ENCODE results near the gene COMT. TPM values are rescaled to one million over a fixed set of nuclear protein-coding genes. Genes with fewer than 3 reads are reported as not detected.

COMT gene
- total and polyA plus RNA-seq, 9 of the 15 experiments (the other 6 are each of a cell fraction or from before 2014, with no cell fraction given): 12.5 to 351 (median 155) TPM

- no peak for TF ChIP-seq ATF2 (CRISPR knock-in tag; IDR thresholded peaks at IDR 0.05)
Observed at GRCh38 chr22:19984851-19985811, 43.6 kb downstream of the COMT start (continued).

- Histone ChIP-seq H3K4me1 (replicated peaks in 1 of 2; ENCODE audit: control insufficient read depth in 2 of 2, insufficient read depth in 2 of 2, low read length in 2 of 2) (peaks cover 39 to 91% of the 10 kb centered on the region in 2 experiments), H3K27me3 (ENCODE audit: control insufficient read depth in 2 of 2, insufficient read depth in 2 of 2, low read length in 2 of 2) (no peaks in the 10 kb centered on the region), H3K27ac (ENCODE audit: extremely low read depth, low read depth, low read length) (no peak overlapping the region), H3K4me2 (ENCODE audit: insufficient read depth, low read length) (0 out of 2 replicates have a peak overlapping the region, but pooled peaks have one; percentile 78), H3K9me3 (replicated peaks; ENCODE audit: control insufficient read depth, insufficient read depth, low read depth, low read length) (no peaks in the 10 kb centered on the region), H3K79me2 (ENCODE audit: control insufficient read depth, insufficient read depth, low read length) (no peaks in the 10 kb centered on the region), H3K4me3 (no peak overlapping the region), H2AFZ (ENCODE audit: low read depth, low read length) (no peak overlapping the region), H3K36me3 (ENCODE audit: control insufficient read depth, insufficient read depth, low read length) (peaks cover 9% of the 10 kb centered on the region; the same call in 1 of the 3 replicates), H3K9ac (ENCODE audit: insufficient read depth in 1 of 2, low read depth in 2 of 2, low read length in 2 of 2) (peak overlapping the region in 1 of 2 experiments; percentile 91; a peak in 2 of 4 replicates), H4K20me1 (replicated peaks; ENCODE audit: control insufficient read depth, insufficient read depth, low read length) (peaks cover 66% of the 10 kb centered on the region), H3K9me1 (ENCODE audit: control insufficient read depth, insufficient read depth, low read length) (peaks cover 23% of the 10 kb centered on the region)
- intact Hi-C loops (cut with micrococcal nuclease) (loop anchor here (5.0 kb wide), 1 partner anchor 36 kb away; the partner anchor contains the start of gene TANGO2), in situ Hi-C loops (cut with MboI) (no loop called here)
- WGBS (ENCODE audit: insufficient coverage, low coverage, missing lambda C conversion rate): 51% methylated on average over 2 of the region's 2 CpGs
- ATAC-seq (no peak), FAIRE-seq (no peak), DNase-seq (ENCODE audit: extremely low read depth in 1 of 4, low spot score in 3 of 4) (no peak)
- CTCF ChIA-PET (ENCODE audit: low intra/inter-chr PET ratio): no interaction called here
- BruUV-seq (replicated peaks): no TSS peak
- POLR2A ChIA-PET: interaction anchor here (0.6 to 5.7 kb wide), 7 partner anchors 13 to 232 kb away, joined by 3 to 56 read pairs (median 4); partner anchors contain the start of gene TRMT2A
- TF ChIP-seq GABPB2 (CRISPR knock-in tag; conservative IDR thresholded peaks at IDR 0.05) (0 out of 2 replicates have a peak, but pooled peaks have one; percentile 62), ELK3 (CRISPR knock-in tag; IDR thresholded peaks at IDR 0.05) (no peak), ZNF76 (CRISPR knock-in tag; IDR thresholded peaks at IDR 0.05; ENCODE audit: borderline replicate concordance) (no peak), POLR2H (tag; IDR thresholded peaks at IDR 0.05; ENCODE audit: low read depth) (no peak), KDM5B (IDR thresholded peaks at IDR 0.05; ENCODE audit: insufficient replicate concordance, low read depth, low read length) (peak; percentile 9), SRSF3 (IDR thresholded peaks at IDR 0.05; ENCODE audit: insufficient read depth, low read length) (no peak), ZFP30 (CRISPR knock-in tag; IDR thresholded peaks at IDR 0.05; ENCODE audit: borderline replicate concordance) (no peak), NFYB (IDR thresholded peaks at IDR 0.05; ENCODE audit: extremely low read depth, insufficient read length) (no peak), TEAD4 (IDR thresholded peaks at IDR 0.05; ENCODE audit: low read length) (no peak), TEAD4 (CRISPR knock-in tag; IDR thresholded peaks at IDR 0.05; ENCODE audit: borderline replicate concordance) (no peak), ZNF212 (CRISPR knock-in tag; IDR thresholded peaks at IDR 0.05) (no peak), MEIS2 (IDR thresholded peaks at IDR 0.05; ENCODE audit: partially characterized antibody) (no peak), CHCHD3 (CRISPR knock-in tag; IDR thresholded peaks at IDR 0.05) (0 out of 2 replicates have a peak, but pooled peaks have one; percentile 29), MTA2 (IDR thresholded peaks at IDR 0.05; ENCODE audit: low read depth) (no peak)
Observed at GRCh38 chr22:19986011-19986409, 44.4 kb downstream of the COMT start.
